Activated CD4-positive, alpha-beta memory T cell treated with anti-CD3 and anti-CD28 coated beads, Interleukin-2, amount 10 ng/mL, durations not matched to agents 7 days and 5 days (primary cell): Measurements from ENCODE around the gene PLXNA3. TPM values are rescaled to one million over a fixed set of nuclear protein-coding genes. Genes with fewer than 3 reads are reported as not detected.

ENCODE experiments used
- CTCF ChIA-PET: fragments of 350-600 bp; sonication (Branson Sonifier 250); formaldehyde crosslinking; loops from one replicate; lab custom pipeline; 2021; ENCODE audit warnings: antibody characterized with exemption, inconsistent platforms; lab: Charles Lee
- POLR2A ChIA-PET: fragments of 350-600 bp; sonication (Branson Sonifier 250); formaldehyde crosslinking; loops from one replicate; lab custom pipeline; 2021; ENCODE audit warnings: antibody characterized with exemption; lab: Charles Lee
- DNase-seq: peaks from one replicate; pipeline ENCODE4 v3.0.0-alpha.2; 2020
- H3K27ac Mint-ChIP-seq: one replicate; pipeline ENCODE4 v1.8.0; 2021; ENCODE audit warnings: mild to moderate bottlenecking, mixed read lengths
- H3K27me3 Mint-ChIP-seq: one replicate; pipeline ENCODE4 v1.8.0; 2021; ENCODE audit warnings: mixed read lengths
- H3K36me3 Mint-ChIP-seq: one replicate; pipeline ENCODE4 v1.8.0; 2021; ENCODE audit warnings: low read depth, mixed read lengths
- H3K4me1 Mint-ChIP-seq: one replicate; pipeline ENCODE4 v1.8.0; 2021; ENCODE audit warnings: mixed read lengths
- H3K4me3 Mint-ChIP-seq: one replicate; pipeline ENCODE4 v1.8.0; 2021; ENCODE audit warnings: mild to moderate bottlenecking, mixed read lengths
- H3K9me3 Mint-ChIP-seq: one replicate; pipeline ENCODE4 v1.8.0; 2021; ENCODE audit warnings: mixed read lengths
- total RNA-seq, 2 experiments: library from RNA; stranded (reverse); gene quantifications; one replicate each; pipeline ENCODE4 v1.2.3, GENCODE V29; 2021

The PLXNA3 gene
- total RNA-seq, 2 experiments from 2014 or later = 49.3 to 52.8 TPM

DNA sequence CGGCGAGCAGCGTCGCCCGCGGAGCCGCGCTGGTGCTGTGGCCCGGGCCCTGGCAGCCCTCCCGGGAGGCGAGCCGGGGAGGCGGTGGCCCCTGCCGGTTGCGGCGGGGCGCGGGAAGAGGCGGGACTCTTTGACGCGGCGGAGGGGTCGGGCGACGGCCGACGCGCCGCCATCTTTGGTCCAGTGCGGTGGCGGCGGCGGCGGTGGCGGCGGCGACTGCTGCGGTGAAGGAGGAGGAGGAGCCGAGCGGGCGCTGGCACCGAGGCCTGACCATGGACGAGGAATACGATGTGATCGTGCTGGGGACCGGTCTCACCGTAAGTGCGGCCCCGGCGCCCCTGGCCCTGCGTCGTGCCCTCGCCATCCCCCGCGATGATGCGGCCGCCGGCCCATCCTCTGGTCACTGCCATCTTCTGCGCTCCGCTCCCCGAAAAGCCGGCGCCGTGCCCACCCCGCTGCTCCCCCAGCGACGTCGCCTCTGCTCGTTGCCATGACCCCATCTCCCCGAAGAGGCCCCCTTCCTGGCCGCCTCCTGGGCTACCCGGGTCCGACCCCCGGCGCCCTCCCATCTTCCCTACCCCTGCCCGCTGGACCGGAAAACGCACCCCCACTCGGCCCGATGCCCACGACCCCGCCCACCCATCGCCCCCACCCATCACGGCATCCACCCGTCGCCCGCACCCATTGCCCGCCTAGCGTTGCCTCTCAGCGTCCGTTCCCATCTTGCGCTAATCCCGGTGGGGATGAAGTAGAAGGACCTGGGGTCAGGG, 20.9 kb upstream of the PLXNA3 start, which contains the start of gene GDI1:
GDI1 (plus strand) TSS at position 172 of the 770 bp plus-strand sequence; CDS start at position 273, 101 bp downstream.
- no peaks in the 10 kb centered on the region for H3K27me3 Mint-ChIP-seq
- H3K27ac Mint-ChIP-seq = peak within 1 kb of the TSS; percentile 73
- peaks cover 31% of the 10 kb centered on the region for H3K4me1 Mint-ChIP-seq
- peak within 1 kb of the TSS; percentile 82 for H3K4me3 Mint-ChIP-seq
- CTCF ChIA-PET = no interaction called here
- peaks cover 38% of the 10 kb centered on the region for H3K36me3 Mint-ChIP-seq
- POLR2A ChIA-PET = no interaction called here
- H3K9me3 Mint-ChIP-seq = no peaks in the 10 kb centered on the region
- DNase-seq = peak; percentile 59

DNA sequence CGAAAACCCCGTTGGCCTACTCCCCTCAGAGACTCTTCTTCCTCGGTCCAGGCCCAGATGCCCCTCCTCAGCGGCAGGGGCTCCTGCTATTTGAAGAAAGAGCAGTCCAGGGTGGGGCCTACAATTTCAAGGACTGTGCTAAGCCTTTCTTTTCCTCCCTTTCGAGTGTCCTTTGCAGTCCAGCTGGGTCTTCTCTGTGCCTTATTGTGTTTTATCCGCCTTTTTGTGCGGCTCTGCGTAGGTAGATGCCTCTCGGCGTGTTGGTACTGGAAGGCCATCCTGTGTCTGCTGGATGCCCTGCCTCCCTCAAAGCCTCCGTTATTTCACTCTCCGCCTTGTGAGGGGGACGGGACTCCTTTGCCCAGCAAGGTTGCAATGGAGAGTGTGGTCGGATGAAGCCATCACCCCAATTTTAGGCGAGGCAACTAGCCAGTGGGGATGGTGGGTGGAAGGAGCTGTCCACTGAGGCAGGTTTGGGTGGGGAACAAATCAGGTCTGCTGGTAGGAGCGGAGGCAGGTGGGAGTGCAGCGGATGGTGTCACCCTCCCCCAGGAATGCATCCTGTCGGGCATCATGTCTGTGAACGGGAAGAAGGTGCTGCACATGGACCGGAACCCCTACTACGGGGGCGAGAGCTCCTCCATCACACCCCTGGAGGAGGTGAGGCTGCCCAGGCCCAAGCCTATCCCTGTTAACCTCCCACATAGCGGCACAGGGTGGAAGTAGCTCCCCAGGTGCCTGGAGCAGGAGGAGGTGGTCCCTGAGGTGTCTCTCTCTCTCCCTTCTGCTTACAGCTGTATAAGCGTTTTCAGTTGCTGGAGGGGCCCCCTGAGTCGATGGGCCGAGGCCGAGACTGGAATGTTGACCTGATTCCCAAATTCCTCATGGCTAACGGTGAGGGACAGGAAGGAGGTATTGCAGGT, 19.8 kb upstream of the PLXNA3 start:
- CTCF ChIA-PET = no interaction called here
- POLR2A ChIA-PET = interaction anchor here (0.8 to 1.3 kb wide), 2 partner anchors 26 to 40 kb away, joined by 4 to 5 read pairs; partner anchors contain the start of gene RPL10
- no peak for DNase-seq

DNA sequence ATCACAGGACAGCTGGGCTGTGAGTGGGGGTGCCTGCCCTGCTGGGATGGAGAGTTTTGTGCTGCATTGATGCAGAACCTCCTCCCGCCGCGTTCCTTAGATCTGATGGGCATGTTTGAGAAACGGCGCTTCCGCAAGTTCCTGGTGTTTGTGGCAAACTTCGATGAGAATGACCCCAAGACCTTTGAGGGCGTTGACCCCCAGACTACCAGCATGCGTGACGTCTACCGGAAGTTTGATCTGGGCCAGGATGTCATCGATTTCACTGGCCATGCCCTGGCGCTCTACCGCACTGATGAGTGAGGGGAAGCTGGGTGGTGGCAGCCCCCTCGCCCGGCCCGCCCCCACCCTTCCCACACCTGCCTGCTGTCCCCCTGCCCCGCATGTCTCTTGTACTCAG, 18.2 kb upstream of the PLXNA3 start:
- Mint-ChIP-seq H3K27ac (no peak overlapping the region), H3K4me1 (peaks cover 35% of the 10 kb centered on the region), H3K36me3 (peaks cover 34% of the 10 kb centered on the region), H3K9me3 (no peaks in the 10 kb centered on the region), H3K27me3 (no peaks in the 10 kb centered on the region), H3K4me3 (no peak overlapping the region)
- CTCF ChIA-PET = interaction anchor here (0.6 kb wide), 1 partner anchor 387 kb away, joined by 5 read pairs; no protein-coding TSS in a partner anchor
- POLR2A ChIA-PET = no interaction called here
- DNase-seq = no peak

More for the DNA sequence above, 19.8 kb upstream of the PLXNA3 start:
- peak overlapping the region; percentile 82 for H3K4me3 Mint-ChIP-seq
- H3K4me1 Mint-ChIP-seq = peaks cover 31% of the 10 kb centered on the region
- peaks cover 35% of the 10 kb centered on the region for H3K36me3 Mint-ChIP-seq
- no peaks in the 10 kb centered on the region for H3K9me3 Mint-ChIP-seq
- no peaks in the 10 kb centered on the region for H3K27me3 Mint-ChIP-seq
- H3K27ac Mint-ChIP-seq = peak overlapping the region; percentile 62

DNA sequence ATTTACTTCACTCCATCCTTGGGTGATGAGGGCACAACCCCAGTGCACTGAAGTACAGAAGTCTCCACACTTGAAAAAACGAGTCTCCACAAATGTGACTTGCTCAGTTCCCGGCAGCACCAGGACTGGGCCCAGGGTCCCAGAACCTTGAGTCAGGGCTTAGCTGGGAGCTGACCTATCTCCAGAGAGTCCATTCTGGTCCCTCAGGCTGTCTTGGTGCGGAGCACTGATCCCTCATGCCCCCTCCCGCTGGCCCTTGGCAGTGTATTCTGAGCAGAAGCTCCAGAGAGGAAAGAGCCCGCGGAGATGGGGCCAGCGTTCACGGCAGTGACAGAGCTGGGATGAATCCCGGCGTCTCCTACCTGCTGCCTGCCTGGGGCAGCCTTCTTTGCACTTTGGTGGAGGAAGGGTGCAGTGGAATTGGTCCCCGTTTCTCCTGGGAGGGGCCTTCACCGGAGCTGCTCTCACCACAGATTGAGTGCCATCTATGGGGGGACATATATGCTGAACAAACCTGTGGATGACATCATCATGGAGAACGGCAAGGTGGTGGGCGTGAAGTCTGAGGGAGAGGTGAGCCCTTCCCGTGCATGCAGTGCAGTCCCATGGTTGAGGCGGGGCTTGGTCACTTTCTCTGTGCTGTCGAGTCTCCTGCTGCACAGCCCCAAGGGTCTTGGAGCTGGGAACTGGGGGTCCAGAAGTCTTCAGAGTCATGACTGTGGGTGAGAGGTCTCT, 17.3 kb upstream of the PLXNA3 start:
- peaks cover 39% of the 10 kb centered on the region for H3K4me1 Mint-ChIP-seq
- ChIA-PET POLR2A (interaction anchor here (1.5 to 2.4 kb wide), 2 partner anchors 42 to 49 kb away, joined by 7 to 11 read pairs; partner anchors contain the start of genes RPL10 and SLC10A3), CTCF (interaction anchor here (1.1 to 1.5 kb wide), 2 partner anchors 13 to 42 kb away, joined by 3 read pairs; no protein-coding TSS in a partner anchor)
- no peak overlapping the region for H3K4me3 Mint-ChIP-seq
- H3K27ac Mint-ChIP-seq = peak overlapping the region; percentile 44
- no peaks in the 10 kb centered on the region for H3K9me3 Mint-ChIP-seq
- no peaks in the 10 kb centered on the region for H3K27me3 Mint-ChIP-seq
- DNase-seq = no peak
- peaks cover 30% of the 10 kb centered on the region for H3K36me3 Mint-ChIP-seq

DNA sequence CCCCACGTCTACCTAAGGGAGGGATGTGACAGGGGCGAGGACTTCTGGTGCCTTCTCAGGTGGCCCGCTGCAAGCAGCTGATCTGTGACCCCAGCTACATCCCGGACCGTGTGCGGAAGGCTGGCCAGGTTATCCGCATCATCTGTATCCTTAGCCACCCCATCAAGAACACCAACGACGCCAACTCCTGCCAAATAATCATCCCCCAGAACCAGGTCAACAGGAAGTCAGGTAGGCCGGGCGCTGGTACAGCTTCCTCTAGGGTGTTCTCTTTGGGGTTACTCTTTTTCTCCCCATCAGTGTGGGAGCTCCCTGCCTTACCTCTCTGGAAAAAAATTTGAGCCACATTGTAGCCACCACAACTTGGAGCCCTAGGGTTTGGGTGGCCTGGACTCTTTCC, 16.5 kb upstream of the PLXNA3 start:
- no peak overlapping the region for H3K4me3 Mint-ChIP-seq
- ChIA-PET POLR2A (interaction anchor here (0.8 to 2.4 kb wide), 5 partner anchors 13 to 49 kb away, joined by 3 to 11 read pairs (median 3); partner anchors contain the start of genes ATP6AP1, PLXNA3, RPL10 and SLC10A3), CTCF (interaction anchor here (1.1 to 1.5 kb wide), 2 partner anchors 14 to 43 kb away, joined by 3 read pairs; no protein-coding TSS in a partner anchor)
- H3K9me3 Mint-ChIP-seq = no peaks in the 10 kb centered on the region
- H3K4me1 Mint-ChIP-seq = peaks cover 38% of the 10 kb centered on the region
- H3K36me3 Mint-ChIP-seq = peaks cover 23% of the 10 kb centered on the region
- DNase-seq = no peak
- H3K27me3 Mint-ChIP-seq = no peaks in the 10 kb centered on the region
- H3K27ac Mint-ChIP-seq = peak overlapping the region; percentile 72

DNA sequence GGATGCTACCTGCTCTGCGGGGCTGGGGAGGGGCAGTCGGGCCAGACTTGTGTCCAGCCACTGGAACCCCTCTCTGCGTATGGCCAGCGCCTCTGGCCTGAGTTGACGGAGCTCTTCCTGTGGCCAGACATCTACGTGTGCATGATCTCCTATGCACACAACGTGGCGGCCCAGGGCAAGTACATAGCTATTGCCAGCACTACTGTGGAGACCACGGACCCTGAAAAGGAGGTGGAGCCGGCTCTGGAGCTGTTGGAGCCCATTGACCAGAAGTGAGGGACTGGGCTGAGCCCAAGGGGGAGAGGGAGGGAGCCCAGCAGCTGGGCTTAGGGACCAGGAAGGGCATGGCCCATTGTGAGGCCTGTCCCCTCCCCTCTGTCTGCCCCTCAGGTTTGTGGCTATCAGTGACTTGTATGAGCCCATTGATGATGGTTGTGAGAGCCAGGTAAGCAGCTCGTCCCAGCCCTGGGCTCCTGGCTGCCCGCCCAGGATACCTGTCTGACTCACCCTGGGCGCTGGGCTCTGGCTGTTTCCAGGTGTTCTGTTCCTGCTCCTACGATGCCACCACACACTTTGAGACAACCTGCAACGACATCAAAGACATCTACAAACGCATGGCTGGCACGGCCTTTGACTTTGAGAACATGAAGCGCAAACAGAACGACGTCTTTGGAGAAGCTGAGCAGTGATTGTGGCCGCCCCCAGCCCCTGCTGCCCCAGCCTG, 15.9 kb upstream of the PLXNA3 start:
- ChIA-PET POLR2A (interaction anchor here (0.8 to 2.4 kb wide), 6 partner anchors 14 to 71 kb away, joined by 3 to 11 read pairs (median 3); partner anchors contain the start of genes ATP6AP1, PLXNA3, RPL10 and SLC10A3), CTCF (interaction anchor here (1.5 kb wide), 1 partner anchor 43 kb away, joined by 3 read pairs; no protein-coding TSS in a partner anchor)
- Mint-ChIP-seq H3K9me3 (no peaks in the 10 kb centered on the region), H3K36me3 (peaks cover 26% of the 10 kb centered on the region), H3K4me1 (peaks cover 42% of the 10 kb centered on the region), H3K4me3 (no peak overlapping the region), H3K27me3 (no peaks in the 10 kb centered on the region), H3K27ac (peak overlapping the region; percentile 72)
- DNase-seq = no peak

DNA sequence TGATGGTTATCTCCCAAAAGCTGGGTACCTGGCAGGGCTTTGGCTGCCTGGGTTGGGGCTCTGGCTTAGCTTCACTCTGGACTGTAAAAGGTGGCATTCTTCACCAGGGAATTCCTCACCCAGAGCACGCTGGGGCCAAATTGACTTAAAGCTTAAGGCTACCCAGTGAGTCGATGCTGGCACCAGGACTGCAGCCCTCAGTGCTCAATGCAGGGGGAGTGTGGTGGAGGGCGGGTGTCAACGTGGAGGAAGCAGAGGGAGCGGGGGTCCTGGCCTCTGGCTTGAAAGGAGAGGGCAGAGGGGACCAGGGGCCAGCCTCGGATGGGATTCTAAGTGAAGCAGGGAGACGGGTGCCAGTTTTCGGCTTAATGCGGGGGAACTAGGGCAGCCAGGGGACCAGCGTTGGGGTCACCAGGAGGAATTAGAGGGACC, 14.6 kb upstream of the PLXNA3 start:
- Mint-ChIP-seq H3K36me3 (peaks cover 31% of the 10 kb centered on the region), H3K4me1 (peaks cover 37% of the 10 kb centered on the region), H3K27ac (peak overlapping the region; percentile 82), H3K9me3 (no peaks in the 10 kb centered on the region), H3K4me3 (peak overlapping the region; percentile 68), H3K27me3 (no peaks in the 10 kb centered on the region)
- ChIA-PET POLR2A (interaction anchor here (0.6 to 1.9 kb wide), 3 partner anchors 15 to 72 kb away, joined by 3 to 6 read pairs (median 3); no protein-coding TSS in a partner anchor), CTCF (no interaction called here)
- no peak for DNase-seq

DNA sequence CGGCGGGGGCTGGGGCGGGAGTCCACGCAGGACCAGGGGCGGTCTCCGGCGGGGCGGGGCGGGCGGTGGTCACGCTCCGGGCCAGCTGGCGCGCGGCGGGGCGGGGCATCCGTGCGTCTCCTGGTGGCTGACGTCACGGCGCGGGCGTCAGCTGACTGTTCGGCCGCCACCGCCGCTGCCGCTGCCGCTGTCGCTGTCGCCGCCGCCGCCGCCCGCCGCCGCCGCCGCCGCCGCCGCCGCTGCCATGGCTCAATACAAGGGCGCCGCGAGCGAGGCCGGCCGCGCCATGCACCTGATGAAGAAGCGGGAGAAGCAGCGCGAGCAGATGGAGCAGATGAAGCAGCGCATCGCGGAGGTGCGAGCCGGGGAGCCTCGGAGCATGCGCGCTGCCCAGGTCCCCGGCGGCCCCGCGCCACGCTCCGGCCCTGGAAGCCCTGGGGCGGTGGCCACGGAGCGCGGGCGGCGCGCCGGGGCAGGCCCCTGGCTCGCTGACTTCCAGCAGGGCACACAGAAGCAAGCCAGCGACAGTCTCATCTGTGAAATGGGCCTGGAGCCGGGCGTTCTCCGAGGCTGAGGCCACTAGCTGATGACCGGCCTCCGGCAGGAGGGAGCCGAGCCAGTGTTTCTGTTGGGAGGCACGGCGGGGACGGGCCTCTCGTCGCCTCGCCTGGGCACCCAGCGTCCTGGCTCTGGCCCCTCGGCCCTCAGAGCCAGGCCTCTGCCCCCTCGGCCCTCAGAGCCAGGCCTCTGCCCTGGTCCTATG, 13.9 kb upstream of the PLXNA3 start, which contains the start of gene FAM50A:
FAM50A (plus strand) TSS at position 150 of the 763 bp plus-strand sequence; CDS start at position 245, 95 bp downstream.
- H3K4me1 Mint-ChIP-seq = peaks cover 33% of the 10 kb centered on the region
- H3K4me3 Mint-ChIP-seq = peak within 1 kb of the TSS; percentile 69
- peaks cover 29% of the 10 kb centered on the region for H3K36me3 Mint-ChIP-seq
- no peaks in the 10 kb centered on the region for H3K27me3 Mint-ChIP-seq
- ChIA-PET POLR2A (interaction anchor here (0.6 to 1.9 kb wide), 2 partner anchors 15 to 32 kb away, joined by 3 to 6 read pairs; no protein-coding TSS in a partner anchor), CTCF (no interaction called here)
- DNase-seq = peak; percentile 76
- no peaks in the 10 kb centered on the region for H3K9me3 Mint-ChIP-seq
- H3K27ac Mint-ChIP-seq = peak within 1 kb of the TSS; percentile 82

DNA sequence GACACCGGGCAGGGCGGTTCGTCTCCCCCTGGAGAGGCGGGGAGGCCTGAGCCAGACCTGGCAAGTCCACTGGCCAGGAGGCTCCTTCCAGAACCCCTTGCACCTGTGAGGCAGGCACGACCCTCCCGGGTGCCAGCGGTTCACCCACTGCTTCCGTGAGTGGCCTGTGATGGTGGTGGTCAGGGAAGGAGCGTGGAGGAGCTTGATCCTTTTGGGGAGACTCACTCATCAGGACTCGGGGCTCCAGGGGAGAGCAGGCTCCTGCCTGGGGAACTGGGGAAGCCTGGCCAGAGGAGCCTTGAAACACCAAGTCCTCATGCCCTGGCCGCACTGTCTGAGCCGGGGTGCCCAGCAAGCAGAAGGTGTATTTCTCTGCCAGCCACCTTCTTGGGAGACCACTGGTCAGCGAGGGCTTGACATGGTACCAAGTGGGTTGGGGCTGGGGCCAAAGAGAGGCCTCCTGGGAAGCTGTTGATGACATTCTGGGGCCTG, 13.3 kb upstream of the PLXNA3 start:
- peaks cover 29% of the 10 kb centered on the region for H3K36me3 Mint-ChIP-seq
- no peaks in the 10 kb centered on the region for H3K27me3 Mint-ChIP-seq
- H3K4me3 Mint-ChIP-seq = peak overlapping the region; percentile 49
- POLR2A ChIA-PET = interaction anchor here (1.9 kb wide), 1 partner anchor 32 kb away, joined by 6 read pairs; no protein-coding TSS in a partner anchor
- DNase-seq = no peak
- H3K4me1 Mint-ChIP-seq = peaks cover 33% of the 10 kb centered on the region
- H3K27ac Mint-ChIP-seq = no peak overlapping the region
- CTCF ChIA-PET = no interaction called here
- no peaks in the 10 kb centered on the region for H3K9me3 Mint-ChIP-seq

DNA sequence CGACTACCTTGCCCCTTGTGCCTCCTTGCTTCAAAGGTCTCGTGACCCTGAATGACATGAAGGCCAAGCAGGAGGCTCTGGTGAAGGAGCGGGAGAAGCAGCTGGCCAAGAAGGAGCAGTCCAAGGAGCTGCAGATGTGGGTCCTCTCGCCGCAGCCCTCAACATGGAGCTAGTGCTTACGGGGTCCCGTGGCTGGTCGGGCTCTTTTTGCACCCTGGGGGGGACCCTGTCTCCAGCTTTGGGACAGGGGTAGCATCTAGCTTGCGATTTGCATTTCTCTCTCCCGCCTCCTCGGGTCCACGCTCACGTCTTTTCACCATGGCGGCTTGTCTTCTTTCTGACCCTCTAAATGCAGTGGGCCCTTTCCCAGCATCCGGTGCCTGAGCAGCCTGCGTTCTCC, 12.3 kb upstream of the PLXNA3 start:
- Mint-ChIP-seq H3K4me1 (peaks cover 27% of the 10 kb centered on the region), H3K4me3 (no peak overlapping the region), H3K27ac (no peak overlapping the region), H3K36me3 (peaks cover 23% of the 10 kb centered on the region), H3K27me3 (no peaks in the 10 kb centered on the region), H3K9me3 (no peaks in the 10 kb centered on the region)
- no peak for DNase-seq
- CTCF ChIA-PET = no interaction called here
- POLR2A ChIA-PET = no interaction called here
